Mammary epithelial cell (primary cell): ENCODE results near the gene METRNL.

Source experiments
- CTCF ChIP-seq, 2 donors: IDR thresholded peaks in 1 of 2; conservative IDR thresholded peaks in 1 of 2; 2 replicates each; pipeline ENCODE4 v1.5.1; 2011 to 2012; ENCODE audit warnings: inconsistent platforms in 2 of 2, low read length in 2 of 2, mild to moderate bottlenecking in 2 of 2, control low read depth in 1 of 2, low read depth in 1 of 2; ENCODE audit not compliant: insufficient read depth in 1 of 2; ENCODE audit errors: extremely low read depth in 1 of 2
- EZH2 ChIP-seq: IDR thresholded peaks from 2 replicates; pipeline ENCODE4 v1.6.1; 2012; ENCODE audit warnings: low read length, inconsistent platforms, borderline replicate concordance

- TF ChIP-seq CTCF (conservative IDR thresholded peaks at IDR 0.05 in 1 of 2, IDR thresholded peaks at IDR 0.05 in 1 of 2; ENCODE audit: extremely low read depth in 1 of 2, insufficient read depth in 1 of 2, low read depth in 1 of 2, low read length in 2 of 2) (no peak), EZH2 (no peak)
Measured at GRCh38 chr17:83133302-83134121, 54.1 kb downstream of the METRNL start.
